ENCODE results near the gene SAMD14.

- TF ChIP-seq CTCF (IDR thresholded peaks at IDR 0.05) (no peak), EZH2 (IDR thresholded peaks at IDR 0.05) (no peak), EZH2phosphoT487 (IDR thresholded peaks at IDR 0.05) (no peak)
These were observed 11.1 kb downstream of the SAMD14 start for GRCh38 chr17:50118828-50119218.
